GM18519 (cell line): ENCODE results near the gene ZNF362.

Source experiments
- ATAC-seq: cut with Tn5 transposase; IDR thresholded peaks from one replicate; pipeline ENCODE4 v1.9.1; 2021; ENCODE audit warnings: mild to moderate bottlenecking, moderate library complexity; ENCODE audit not compliant: unreplicated experiment, low FRiP score

ZNF362 gene

DNA sequence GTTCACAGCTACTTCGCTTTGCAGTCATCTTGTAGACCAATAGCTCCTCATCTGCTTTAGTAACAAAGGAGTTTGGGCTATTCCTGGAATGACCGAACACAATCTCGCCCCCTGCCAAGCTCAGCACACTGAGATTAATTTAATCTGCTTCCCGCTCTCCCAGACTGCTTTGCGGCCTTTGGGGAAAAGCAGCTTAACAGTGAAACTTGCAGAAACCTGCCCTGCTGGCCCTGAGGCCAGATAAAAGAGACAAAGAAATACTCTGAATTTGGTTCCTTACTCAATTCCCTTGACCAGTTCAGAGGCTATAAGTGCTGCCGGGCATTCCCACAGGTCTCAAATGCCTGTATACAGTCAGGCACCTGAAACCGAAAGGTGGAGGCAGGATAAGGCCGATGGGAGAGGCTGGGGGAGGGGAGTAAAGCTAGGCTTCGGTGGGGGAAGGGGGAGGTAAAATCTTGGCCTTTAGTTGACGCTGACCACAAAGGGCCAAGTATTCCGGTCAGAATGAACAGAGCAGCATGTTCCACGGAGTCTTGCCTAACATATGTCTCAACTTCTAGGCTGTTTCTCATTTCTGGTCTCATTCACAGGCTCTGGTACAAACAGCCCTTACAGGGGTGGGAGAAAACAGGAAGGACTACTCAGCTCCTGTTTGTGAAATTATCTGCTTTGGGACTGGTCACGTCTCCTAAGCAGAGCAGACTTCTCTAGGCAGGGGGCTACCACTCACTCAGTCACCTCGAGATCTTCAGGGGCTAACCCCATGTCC, 82.3 kb downstream of the ZNF362 start:
- no peak for ATAC-seq

DNA sequence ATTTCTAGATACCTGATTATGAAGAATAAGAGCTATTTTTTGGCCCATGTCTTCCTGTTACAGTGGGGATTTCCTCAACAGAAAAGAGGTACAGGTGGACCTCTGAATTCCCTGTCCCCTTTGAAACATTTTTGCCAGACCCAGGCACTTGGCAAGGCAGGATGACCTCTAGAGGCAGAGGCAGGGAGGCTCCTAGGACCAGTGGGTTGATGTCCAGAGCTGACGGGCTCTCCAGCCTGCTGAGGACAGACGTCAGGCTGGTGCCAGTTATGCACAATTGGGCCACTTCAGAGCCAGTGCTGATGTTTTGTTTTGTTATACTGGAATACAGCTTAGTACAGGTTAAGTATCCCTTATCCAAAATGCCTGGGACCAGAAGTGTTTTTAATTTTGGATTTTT, 83.1 kb downstream of the ZNF362 start:
- ATAC-seq: no peak

DNA sequence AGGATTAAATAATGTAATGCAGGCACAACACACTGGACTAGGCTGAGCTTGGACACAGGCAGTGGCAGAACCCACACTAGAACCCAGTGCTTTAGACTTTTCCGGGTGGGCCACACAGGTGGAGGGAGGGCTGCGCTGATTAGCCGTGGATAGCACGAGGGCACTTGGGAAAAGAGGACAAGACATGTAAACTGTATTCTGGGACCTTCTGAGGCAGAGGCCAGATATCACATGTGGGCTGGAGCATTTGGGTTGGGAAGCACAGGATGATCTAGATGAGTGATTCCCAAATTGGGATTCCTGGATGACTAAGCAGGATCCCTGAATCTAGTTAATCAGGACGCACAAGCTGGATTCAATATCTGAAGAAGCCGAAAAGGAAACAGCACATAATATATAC, 84.9 kb downstream of the ZNF362 start:
- ATAC-seq: no peak

DNA sequence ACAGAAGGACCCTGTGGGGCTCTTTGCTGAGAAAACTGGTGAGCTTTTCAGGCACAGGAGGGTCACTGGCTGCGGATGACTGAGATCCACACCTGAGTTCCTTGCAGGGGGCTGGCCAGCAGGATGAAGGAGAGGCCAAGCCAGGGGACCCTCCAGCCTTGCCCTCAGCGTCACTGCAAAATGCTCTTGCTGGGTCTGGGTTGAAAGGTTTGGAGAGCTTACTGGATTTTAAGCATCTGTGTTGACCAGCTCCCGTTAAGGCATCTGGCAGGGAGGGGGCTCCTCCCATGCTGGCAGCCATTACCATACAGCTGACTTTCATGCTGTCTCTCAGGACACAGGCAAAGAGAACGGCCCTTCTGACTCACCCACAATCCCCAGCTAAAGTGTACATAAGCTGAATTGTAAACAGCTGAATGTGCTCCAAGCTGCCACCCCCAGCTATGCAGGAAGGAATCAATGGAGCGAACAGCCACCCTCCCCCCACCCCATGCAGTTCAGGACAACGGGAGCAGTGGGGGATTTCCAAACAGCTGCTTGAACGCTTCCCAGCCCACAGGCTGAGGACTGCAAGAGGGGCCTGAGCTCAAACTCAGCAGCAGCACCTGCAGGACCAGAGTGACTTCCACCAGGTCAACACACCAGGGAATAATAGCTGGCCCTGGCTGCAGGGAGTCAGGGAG, 85.9 kb downstream of the ZNF362 start:
- ATAC-seq: no peak

DNA sequence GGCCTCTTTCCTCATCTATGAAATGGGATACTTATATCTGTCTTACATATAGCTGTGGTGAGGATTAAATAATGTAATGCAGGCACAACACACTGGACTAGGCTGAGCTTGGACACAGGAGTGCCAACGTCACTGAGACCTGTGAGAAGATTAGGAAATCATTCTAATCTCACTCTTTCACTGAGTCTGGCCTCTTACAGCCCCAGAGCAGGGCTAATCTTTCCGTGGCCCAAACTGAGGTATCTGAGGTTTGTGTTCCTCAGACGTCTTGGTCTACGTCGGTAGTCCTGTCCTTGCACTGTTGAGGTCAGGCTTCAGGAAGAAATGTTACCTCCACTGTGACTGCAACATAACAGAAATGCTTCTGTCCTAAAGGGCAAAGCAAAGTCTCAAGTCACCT, 87.2 kb downstream of the ZNF362 start:
- ATAC-seq: no peak

DNA sequence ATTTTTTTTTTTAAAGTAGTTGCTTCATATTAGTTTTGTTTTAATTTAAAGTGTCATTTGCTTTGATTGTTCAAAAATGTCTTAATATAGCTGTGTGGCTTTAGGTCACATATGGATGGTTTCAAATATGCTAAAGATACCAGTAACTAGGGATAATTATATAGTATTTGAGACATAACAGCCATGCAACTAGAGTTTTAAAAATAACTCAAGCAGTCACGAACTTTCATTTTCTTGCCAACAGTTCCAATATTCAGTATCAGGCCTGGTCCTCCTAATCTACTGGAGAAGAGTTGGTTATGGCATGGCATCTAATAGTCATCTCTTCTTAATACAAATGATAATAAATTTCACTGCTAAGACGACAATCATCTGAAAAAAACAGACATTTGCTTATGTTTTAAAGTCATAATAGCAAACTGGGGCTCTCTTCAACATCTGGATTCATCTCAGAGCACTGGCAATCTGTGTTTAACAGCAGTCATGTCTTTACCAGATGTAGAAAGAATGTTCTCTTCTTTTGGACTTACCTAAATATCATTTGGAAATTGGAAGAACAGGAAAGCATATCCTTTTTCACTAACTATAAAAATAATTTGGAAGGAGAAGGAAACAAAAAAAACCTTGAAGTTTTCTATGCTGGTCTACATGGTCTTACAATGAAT, 88.7 kb downstream of the ZNF362 start:
- no peak for ATAC-seq

DNA sequence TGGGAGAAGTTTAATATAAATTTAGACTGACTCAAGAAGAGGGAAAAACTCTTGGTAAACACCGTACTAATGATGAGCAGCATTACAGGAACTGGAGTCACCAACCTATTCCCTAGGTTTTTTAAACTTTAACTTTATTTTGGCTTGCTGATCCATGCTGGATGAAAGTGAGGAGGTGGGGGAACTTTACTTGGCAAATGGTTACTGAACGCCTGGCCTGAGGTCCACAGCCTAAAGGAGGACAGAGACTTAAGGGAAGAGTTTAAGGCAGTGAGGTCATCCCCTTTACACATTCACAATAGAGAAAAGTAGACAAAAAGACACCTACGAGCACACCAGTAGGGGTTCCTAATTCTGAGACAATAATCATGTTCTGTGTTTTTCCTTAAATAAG, 90.2 kb downstream of the ZNF362 start:
- ATAC-seq: no peak

DNA sequence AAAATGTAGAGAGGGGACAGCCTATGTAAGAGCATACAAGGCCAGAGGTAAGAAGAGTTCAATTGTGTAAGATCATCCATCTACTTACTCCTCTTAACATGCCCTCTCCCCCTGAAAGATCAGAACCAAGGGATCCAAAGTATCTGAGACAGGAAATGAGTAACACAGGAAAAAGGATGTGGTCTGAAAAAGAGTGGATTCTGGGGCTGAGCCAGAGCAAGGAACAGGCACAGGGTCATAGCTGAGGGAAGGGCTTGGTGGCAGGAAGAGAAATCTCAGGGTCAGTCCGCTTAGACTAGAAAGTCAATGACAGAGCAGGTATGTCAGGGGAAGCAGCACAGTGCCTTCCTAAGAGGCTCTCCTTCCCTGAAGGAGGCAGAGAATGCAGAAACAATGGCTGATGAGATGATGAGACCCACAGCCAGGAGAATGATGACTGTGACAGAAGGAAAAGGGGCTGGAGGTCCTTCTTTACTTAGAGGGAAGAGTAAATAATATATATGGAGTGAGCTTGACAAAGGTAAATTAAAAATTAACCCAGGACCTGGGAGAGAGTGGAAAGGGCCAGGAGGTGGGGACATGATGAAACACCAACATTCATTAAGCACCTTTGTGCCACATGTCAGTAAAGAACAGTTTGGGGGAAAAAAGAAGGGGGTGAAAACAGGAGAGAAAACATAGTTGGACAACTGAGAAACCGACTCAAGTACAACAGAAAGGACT, 90.8 kb downstream of the ZNF362 start:
- no peak for ATAC-seq

DNA sequence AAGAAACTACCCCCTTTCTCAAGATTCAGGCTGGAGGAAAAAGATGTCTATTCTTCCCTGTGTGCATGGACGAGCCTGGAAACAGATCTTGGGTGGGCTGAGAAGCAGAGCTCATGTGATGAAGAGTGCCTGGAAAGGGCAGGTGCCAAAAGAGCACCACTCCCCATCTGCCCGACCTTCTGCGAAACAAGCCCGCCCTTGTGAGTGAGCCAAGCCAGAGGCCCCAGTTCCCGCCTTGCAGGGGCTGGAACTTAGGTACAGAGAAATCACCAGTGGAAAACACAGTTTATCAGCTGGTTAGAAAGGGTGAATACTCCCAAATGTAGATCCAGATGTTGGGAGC, 91.3 kb downstream of the ZNF362 start:
- no peak for ATAC-seq

DNA sequence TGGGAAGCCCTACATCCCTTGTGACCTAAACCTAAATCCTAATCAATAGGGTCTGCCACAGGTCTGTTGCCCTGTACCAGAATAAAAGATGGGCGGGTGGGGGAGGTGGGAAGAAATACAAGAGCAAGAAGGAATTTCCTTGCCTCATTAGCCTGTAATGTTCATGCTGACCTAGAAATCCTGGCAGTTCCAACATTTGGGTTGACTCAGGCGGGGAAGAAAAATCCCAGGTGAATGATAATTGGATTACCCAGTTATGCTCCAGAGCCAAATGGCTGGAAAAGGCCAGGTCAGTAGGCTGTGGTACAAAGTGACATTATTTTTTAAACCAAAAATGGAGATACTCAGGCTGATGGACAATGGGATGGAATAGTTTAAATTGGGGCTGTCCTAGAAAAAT, 91.9 kb downstream of the ZNF362 start:
- no peak for ATAC-seq

DNA sequence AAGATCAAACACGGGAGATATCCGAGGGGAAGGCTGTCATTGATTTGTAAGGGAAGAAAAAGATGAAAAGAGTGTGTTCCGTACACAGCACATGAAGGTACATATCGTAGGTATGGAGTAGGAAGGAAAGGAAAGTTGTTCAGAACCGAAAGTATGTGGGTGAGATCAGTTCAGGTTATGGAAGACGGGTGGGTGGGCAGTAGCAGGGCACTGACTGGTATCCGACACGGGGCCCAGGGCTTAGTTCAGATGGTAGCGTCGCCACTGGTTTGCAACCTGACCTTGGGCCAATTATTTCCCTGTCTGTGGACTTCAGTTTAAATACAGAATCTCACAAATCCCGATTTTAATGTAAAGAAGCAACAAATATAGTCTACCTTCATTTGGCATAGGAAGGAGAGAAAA, 92.4 kb downstream of the ZNF362 start:
- no peak for ATAC-seq

DNA sequence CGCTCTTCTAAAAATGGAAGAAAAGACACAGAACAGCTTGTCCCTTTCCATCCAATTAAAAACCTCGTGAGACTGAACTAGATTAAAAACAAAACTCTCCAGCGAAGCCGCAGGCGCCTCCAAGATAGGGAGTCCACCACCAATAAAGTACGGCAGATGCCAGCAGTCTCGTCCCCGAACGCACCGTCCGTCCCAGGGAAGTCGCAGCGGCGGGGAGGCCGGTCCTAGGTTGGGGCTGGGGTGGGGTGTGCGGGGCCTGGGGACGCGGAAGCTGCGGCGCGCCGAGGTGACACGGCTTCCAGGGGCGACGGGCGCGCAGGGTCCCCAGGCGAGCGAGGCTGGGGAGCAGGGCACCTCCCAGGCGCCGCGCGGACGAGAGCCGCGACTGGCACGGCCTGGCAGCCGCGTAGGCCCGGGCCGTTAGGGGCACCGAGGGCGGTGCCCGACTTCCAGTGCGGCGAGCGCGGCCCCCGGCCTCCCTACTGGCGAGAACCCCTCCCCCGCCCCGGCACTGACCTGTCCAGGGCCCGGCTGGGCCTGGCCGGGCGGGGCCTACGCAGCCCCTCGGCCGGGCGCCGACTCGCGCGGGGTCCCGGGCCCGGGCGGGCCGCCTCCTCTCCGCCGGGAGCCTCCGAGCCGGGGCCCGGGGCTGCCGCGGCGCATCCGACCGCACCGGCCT, 92.9 kb downstream of the ZNF362 start:
- ATAC-seq: peak; percentile 19

DNA sequence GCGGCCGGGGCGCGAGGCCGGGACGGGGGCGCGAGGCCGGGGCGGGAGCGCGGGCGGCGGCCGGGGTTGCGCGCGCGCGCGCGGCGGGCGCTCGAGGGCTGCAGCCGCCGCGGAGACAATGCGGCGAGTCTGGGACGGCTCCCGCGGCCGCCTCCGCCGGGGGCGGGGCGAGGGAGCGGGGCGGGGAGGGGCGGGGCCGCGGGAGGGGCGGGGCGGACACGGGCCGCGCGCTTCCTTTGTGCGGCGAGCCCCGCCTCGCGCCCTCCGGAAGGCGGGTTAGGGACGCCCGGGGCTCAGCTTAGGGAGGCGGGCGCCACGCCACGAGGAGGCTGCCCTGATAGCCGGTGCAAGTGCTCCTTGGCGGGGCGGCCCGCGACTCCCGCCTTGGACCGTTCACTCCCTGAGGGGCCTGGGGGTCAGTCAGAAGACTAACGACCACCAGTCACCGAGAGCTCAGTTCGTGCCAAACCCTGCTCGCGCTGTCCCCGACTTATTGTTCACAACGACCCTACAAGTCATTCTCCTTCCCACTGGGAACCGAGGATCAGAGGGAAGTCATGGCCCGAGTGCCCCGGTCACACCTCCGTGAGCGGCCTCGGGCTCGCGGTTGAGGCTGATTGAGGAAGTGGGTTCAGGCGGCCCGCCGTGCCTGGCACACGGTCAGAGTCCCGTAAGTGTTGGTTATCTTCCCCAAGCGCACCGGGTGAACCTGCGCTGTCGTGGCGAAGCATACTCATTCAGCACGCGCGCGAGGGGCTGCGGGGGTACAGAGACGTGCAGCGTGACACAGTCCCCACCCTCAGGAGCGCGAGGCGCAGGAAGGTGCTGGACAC, 93.7 kb downstream of the ZNF362 start:
- ATAC-seq: peak; percentile 45
